ENCODE measurements around the gene HMGCL.

GRCh38 chr1:23756676-23757075 lies 68.6 kb downstream of the HMGCL start:
- TF ChIP-seq CTCF (IDR thresholded peaks at IDR 0.05; ENCODE audit: low read depth, low read length) (no peak), EZH2phosphoT487 (IDR thresholded peaks at IDR 0.05; ENCODE audit: low read depth) (no peak)
